HL-60 (cell line): Measurements from ENCODE around the gene RNF167. TPM values are rescaled to one million over a fixed set of nuclear protein-coding genes. Genes with fewer than 3 reads are reported as not detected.

Source experiments
- DNase-seq, 2 experiments: peaks; one replicate each; pipeline ENCODE4 v3.0.0-alpha.2; 2010 to 2020; ENCODE audit warnings: low read depth in 1 of 2, low spot score in 1 of 2
- H3K27ac ChIP-seq: fragments of 250-450 bp; sonication (Bioruptor Pico); replicated peaks from 2 replicates; pipeline ENCODE4 v1.5.1; 2020; ENCODE audit warnings: mild to moderate bottlenecking, moderate library complexity
- H3K27me3 ChIP-seq: fragments of 250-450 bp; sonication (Bioruptor Pico); 2 replicates; pipeline ENCODE4 v1.5.1; 2021; ENCODE audit warnings: mild to moderate bottlenecking, moderate library complexity; ENCODE audit not compliant: insufficient read depth, poor library complexity, severe bottlenecking
- H3K4me3 ChIP-seq: replicated peaks from 2 replicates; pipeline ENCODE4 v1.5.1; 2011; ENCODE audit warnings: mild to moderate bottlenecking, control low read depth, low read length; ENCODE audit not compliant: insufficient read depth
- CTCF ChIP-seq: IDR thresholded peaks from one replicate; pipeline ENCODE4 v1.5.1; 2011; ENCODE audit warnings: low read length, control low read depth, inconsistent platforms; ENCODE audit not compliant: insufficient read depth
- GABPA ChIP-seq: IDR thresholded peaks from 2 replicates; pipeline ENCODE4 v1.6.1; 2012; ENCODE audit warnings: low read depth
- POLR2AphosphoS5 ChIP-seq: IDR thresholded peaks from 2 replicates; pipeline ENCODE4 v1.6.1; 2012; ENCODE audit warnings: low read depth
- REST ChIP-seq: IDR thresholded peaks from 2 replicates; pipeline ENCODE4 v1.6.1; 2012; ENCODE audit warnings: low read depth; ENCODE audit not compliant: insufficient replicate concordance
- SPI1 ChIP-seq: IDR thresholded peaks from 2 replicates; pipeline ENCODE4 v1.6.1; 2012; ENCODE audit warnings: low read depth, mild to moderate bottlenecking, borderline replicate concordance
- microRNA-seq: library from miRNA; unstranded; fragments of <30 nt; microRNA quantifications from one replicate; pipeline ENCODE4, GENCODE V29; 2018

Gene RNF167

GRCh38 chr17:4987767-4988567, 47.9 kb downstream of the RNF167 start:
- no peak for DNase-seq
- TF ChIP-seq CTCF (no peak), REST (no peak), GABPA (no peak), POLR2AphosphoS5 (no peak), SPI1 (no peak)
- Histone ChIP-seq H3K27ac (peak overlapping the region; percentile 55), H3K27me3 (no peaks in the 10 kb centered on the region), H3K4me3 (peak overlapping the region; percentile 69)

- DNase-seq: no peak
- no peak overlapping the region for H3K4me3 ChIP-seq
- H3K27me3 ChIP-seq: no peaks in the 10 kb centered on the region
- no peak overlapping the region for H3K27ac ChIP-seq
- TF ChIP-seq GABPA (no peak), SPI1 (no peak), REST (no peak), CTCF (no peak), POLR2AphosphoS5 (no peak)
Measured at GRCh38 chr17:4994081-4994595, 54.1 kb downstream of the RNF167 start.

Small RNA genes within 50 kb of the gene (microRNA-seq; reads per million reads assigned to microRNA genes)
- gene MIR6864: not detected
- not detected for gene MIR6865
